Dermis lymphatic vessel endothelial cell (primary cell): ENCODE data around the gene ANXA2R. TPM values are rescaled to one million over a fixed set of nuclear protein-coding genes. Genes with fewer than 3 reads are reported as not detected.

Experiments used
- total RNA-seq: library from RNA; depleted of rRNA; stranded (reverse); fragments of >200 nt; gene quantifications from 2 replicates; pipeline ENCODE4 v1.2.1, GENCODE V29; 2014

ANXA2R gene
- total RNA-seq: 10.5 and 15.2 TPM in 2 replicates

GRCh38 chr5:43040287-43041098, at the start of gene ANXA2R:
ANXA2R (minus strand) TSS chr5:43040319; CDS start chr5:43040046, 273 bp downstream.

Other genes with a start within 250 kb of the ANXA2R start
- 409 and 673 TPM in 2 replicates for gene SELENOP, start 228.4 kb downstream of the ANXA2R start, total RNA-seq
- gene ZNF131, start 80.6 kb upstream of the ANXA2R start, total RNA-seq: 23.1 and 31.5 TPM in 2 replicates
- under 0.01 and 0.09 TPM in 2 replicates for gene NIM1K, start 151.9 kb upstream of the ANXA2R start, total RNA-seq